ENCODE data around the gene DMP1.

Gene DMP1

DNA sequence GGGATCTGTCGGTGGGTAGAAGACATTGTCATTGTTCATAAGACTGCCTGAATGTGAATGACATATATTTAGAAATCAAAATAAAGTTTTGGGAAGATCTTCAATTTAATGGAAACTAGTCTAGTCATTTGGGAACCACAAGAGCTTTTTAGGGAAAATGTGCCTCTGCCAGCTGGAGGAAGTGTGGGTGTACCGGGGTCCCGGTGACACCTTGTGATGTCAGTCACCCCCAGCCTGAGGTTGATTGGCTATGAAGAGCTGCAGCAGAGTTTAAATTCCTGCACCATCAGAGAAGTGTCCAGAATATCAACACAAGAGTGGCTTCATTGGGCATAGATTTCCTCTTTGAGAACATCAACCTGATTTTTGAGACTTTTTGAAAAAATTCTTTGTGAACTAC lies at the start of gene DMP1:
Gene DMP1, plus strand, starts transcription at position 301 of the 400 bp plus-strand sequence. CDS start 6,213 bp downstream, outside the sequence.
- no peak for DNase-seq

- DNase-seq, result no peak
Observed at GRCh38 chr4:87601361-87601760, 48.7 kb upstream of the DMP1 start.

DNA sequence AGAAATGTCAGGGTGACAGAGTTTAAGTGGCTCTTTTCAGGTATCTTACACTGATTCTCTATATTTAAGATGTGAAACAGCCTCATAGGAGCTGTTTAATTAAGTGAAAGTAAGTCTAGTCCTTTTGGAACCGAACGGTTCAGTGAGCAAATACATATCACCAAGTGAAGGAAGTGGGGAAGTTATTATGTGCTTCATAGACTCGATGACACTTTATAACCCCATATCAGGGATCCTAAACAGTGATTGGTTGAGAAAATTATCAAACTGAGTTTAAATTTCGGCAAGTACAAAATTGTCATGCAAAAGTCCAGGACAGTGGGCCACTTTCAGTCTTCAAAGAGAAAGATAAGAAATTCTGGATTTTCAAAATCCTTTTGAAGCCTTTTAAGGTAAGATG lies 41.9 kb upstream of the DMP1 start, which contains the start of gene DSPP:
Gene DSPP, plus strand, starts transcription at position 301 of the 400 bp plus-strand sequence. CDS start 2,380 bp downstream, outside the sequence.
- DNase-seq, result no peak

- DNase-seq, result no peak
Observed at GRCh38 chr4:87614292-87614890, 35.7 kb upstream of the DMP1 start.

GRCh38 chr4:87616268-87616667 lies 33.8 kb upstream of the DMP1 start:
- DNase-seq, result no peak

GRCh38 chr4:87620086-87620485 lies 30.0 kb upstream of the DMP1 start:
- no peak for DNase-seq

- no peak for DNase-seq
Observed at GRCh38 chr4:87620491-87620890, 29.6 kb upstream of the DMP1 start.

DNA sequence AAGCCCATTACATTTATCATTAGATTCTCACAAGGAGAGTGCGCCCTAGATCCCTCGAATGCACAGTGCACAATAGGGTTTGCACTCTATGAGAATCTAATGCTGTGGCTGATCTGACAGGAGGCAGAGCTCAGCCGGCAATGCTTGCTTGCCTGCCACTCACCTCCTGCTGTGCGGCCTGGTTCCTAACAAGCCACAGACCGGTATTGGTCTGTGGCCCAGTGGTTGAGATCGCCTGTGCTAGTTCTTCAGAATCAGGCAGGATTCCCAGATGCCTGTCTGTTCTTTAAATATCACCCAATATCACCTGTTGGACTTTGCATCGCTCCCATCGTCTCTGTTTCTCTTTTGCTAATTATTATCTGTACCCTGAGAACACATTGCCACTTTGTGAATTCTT lies 27.8 kb upstream of the DMP1 start:
- DNase-seq, result no peak

GRCh38 chr4:87624698-87625097 lies 25.4 kb upstream of the DMP1 start:
- no peak for DNase-seq

DNA sequence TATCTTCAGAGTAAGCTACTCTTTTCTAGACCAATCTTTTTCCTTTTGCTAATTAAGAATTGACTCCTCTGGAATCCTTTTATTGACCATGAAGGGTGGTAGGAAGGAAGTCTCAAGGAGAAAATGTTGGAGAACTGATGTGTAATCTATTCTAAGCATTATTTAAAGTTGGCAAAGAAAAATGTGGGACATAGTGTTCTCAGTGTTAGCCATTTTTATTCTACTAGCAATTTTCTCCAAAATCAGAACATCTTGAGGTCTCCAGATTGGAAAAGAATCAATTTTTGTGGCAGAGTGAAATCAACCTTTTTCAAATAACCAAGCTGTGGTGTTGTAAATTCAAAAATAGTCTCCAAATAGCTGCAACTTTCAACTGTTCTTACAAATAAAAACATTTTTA lies 18.4 kb upstream of the DMP1 start:
- no peak for DNase-seq

DNA sequence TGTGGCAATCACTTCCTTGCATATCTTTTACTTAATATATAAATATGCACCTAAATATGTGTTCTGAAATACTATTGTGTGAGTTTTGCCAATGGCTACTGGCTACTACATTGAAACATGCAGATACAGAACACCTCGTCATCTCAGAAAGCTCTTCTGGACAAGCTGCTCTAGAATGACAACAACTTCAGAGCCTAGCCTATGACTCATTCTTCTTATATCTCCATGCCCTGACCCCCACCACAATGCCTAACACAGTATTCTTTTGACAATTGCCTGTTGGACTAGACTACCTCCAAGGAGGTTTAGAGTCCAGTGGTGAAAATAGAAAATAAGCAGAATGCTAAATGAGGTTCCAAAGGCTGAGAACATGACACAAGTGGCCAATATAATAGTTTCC lies 17.6 kb upstream of the DMP1 start:
- DNase-seq, result no peak

DNA sequence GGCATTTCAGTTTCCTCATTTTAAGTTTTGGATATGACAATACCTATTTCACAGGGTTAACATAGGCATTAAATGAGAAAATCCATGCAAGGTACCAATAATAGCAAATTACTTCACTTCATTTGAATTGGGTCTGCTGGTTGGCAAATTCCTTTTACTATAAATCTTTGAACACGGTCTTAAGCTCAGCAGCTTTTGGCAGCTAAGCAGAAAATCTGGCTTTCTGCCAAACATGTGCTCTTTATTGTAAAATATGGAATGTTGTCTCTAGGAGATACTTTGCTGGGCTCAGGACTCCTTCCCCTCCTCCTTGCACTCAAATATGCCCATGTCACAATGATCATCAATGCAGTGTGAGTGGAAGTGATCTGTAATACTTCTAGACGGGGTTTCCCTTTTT lies 16.8 kb upstream of the DMP1 start:
- DNase-seq, result no peak

DNA sequence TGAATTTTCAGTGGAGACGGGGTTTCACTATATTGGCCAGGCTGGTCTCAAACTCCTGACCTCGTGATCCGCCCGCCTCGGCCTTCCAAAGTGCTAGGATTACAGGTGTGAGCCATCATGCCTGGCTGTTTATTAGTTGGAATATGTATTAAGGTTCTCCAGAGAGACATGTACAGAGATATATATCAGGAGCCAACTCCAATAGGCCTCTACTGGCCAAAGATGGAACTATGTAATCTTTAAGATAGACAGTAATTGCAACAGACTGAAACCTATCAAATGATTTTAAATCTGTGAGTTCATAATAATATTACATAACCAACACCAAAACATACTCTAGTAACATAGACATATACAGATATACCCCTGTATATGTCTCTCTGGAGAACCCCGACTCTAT lies 5.8 kb upstream of the DMP1 start:
- no peak for DNase-seq

GRCh38 chr4:87650938-87651337 lies 858 bp downstream of the DMP1 start:
- DNase-seq, result no peak

- no peak for DNase-seq
Observed at GRCh38 chr4:87651941-87652340, 1.9 kb downstream of the DMP1 start.

DNA sequence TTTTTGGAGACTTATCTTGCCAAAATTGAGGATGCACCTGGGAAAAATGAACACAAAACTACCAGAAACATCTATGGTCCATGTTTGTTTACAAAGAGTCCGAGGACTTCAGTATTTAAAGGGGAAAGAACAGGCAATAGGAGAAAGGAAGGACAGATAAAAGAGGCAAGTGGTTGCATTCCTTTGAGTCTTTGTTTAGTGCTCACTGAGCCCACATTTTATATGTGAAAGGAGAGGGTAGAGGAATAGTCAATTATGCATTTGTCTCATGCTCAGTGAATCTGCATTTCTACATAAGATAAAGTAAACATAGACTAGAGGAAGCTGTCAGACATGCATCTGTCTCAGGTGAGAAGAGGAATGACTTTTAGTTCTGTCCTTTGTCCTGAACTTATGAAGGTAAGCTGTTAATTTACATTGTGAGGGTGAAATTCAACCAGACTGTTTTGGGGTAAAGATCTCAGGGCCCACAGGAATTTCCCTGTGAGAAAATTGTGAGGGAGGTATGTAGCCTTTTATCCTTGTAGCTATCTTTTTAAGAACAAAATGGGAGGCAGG lies 4.5 kb downstream of the DMP1 start:
- DNase-seq, result no peak

DNA sequence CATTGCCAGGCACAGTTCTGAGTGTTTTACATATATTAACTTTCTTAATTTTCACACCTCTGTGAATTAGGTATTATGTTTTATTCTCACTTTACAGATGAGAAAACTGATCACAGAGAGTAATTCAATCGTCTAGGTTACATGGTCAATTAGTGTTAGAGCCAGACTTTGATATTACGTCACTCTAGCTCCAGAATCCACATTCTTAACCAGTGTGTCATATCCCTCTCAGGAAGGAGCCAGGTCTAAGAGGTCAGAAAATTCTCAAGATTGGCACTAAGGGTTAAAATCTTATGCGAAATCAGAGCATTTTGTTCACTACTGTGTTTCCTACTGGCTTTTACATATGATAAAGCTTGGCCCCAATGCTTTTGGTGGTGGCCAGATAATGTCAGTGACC lies 7.4 kb downstream of the DMP1 start:
- no peak for DNase-seq

DNA sequence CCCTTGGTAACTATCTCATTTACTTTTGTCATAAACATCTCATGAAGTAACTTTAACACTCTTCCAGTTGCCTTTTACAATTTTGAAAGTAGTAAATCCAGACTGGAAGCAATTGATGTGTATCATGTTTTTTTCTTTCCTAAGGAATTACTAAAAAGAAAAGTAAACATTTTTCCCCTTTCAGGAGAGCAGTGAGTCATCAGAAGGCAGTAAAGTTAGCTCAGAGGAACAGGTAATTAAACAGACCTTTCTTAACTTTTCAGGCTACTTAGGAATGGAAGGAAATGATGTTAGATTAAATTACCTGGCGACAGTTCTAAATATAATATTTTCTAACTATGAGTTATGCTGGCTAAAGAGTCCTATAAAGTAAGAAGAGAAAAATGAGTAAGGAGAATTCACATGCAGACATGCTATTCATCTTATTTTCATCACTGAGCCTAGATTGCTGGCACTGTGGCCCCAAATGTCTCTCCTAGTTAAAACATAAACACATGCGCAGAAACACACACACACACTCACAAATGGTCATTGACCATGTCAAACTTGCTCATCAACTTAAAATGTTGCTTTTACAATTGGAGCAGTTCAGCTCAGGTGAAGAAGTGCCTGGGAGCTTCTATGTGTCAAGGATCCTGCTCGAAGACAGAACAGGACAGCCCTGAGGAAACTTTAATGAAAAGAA lies 9.3 kb downstream of the DMP1 start:
- no peak for DNase-seq

DNA sequence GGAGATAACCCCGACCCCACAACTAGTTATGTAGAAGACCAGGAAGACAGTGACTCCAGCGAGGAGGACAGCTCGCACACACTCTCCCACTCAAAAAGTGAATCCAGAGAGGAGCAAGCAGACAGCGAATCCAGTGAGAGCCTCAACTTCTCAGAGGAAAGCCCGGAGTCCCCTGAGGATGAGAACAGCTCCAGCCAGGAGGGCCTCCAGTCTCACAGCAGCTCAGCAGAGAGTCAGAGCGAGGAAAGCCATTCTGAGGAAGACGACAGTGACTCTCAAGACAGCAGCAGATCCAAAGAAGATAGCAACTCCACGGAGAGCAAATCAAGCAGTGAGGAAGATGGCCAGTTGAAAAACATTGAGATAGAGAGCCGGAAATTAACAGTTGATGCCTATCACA lies 12.8 kb downstream of the DMP1 start:
- no peak for DNase-seq

DNA sequence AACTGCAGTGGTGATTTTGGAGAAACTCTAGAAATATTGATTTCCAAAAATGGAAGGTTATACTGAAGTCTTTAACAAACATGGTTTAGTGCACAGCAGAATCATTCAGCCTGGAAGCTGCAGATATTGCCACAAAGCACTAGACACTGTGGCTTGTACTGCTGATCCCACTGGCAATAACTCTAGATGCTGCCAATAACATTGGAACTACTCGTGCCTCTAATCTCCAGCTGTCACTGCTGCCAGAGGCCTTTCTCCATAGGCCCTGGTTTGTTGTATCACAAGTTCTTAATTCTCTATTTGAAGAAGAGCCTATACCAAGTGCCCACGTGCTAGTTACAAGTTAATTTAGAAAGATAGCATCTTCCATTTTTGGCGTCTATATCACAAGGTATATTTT lies 19.3 kb downstream of the DMP1 start:
- DNase-seq, result no peak

- DNase-seq, result no peak
Observed at GRCh38 chr4:87677731-87678130, 27.7 kb downstream of the DMP1 start.

GRCh38 chr4:87679449-87680169 lies 29.5 kb downstream of the DMP1 start:
- DNase-seq, result peak; percentile 43

DNA sequence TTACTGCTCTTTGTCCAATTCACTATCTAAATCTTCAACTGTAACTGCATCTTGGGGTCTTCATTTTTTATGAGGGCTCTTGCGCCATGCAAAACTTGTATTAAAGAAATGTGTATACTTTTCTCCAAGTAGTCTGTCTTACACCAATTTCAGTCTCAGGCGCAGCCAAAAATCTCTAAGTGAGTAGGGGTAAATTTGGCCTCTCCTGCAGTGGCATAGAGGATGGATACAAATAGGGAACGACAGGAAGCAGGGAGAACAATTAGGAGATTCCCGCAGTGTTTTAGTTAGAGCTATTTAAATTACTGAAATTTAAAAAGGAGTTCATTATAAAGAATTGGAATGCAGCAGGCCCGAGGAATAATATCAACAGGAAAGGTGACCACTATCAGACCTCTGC lies 30.2 kb downstream of the DMP1 start:
- no peak for DNase-seq

- no peak for DNase-seq
Observed at GRCh38 chr4:87688316-87688715, 38.2 kb downstream of the DMP1 start.

Data from activated CD4-positive, alpha-beta T cell treated with anti-CD3 and anti-CD28 coated beads, Interleukin-2, amount 50 U/mL, for 16 hours (primary cell).